ENCODE data around the gene LCP2. TPM values are rescaled to one million over a fixed set of nuclear protein-coding genes. Genes with fewer than 3 reads are reported as not detected.

The LCP2 gene
- total RNA-seq, 1 experiment from 2014 or later: 0.61 TPM

DNA sequence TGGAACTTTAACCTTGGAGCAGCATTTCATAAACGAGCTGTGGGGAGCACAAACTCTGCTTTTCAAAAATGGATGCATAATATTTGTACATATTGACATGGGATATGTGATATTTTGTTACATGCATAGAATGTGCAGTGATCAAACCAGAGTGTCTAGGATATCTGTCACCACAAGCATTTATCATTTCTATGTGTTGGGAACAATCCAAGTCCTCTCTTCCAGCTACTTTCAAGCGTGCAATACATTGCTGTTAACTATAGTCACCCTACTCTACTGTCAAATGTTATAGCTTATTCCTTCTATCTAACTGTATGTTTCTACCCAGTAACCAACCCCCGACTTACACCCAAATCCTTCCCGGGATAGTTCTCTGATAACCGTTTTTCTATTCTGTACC lies 79.7 kb downstream of the LCP2 start:
- no peak overlapping the region for H3K27ac ChIP-seq (ENCODE audit: low read depth, low read length)
- intact Hi-C loops (cut with micrococcal nuclease): loop anchor here (5.0 to 10.0 kb wide), 3 partner anchors 951 to 1271 kb away; no protein-coding TSS in a partner anchor

More for the DNA sequence above, 79.7 kb downstream of the LCP2 start:
- DNase-seq (ENCODE audit: low read depth, low spot score) (no peak), ATAC-seq (no peak)
- Histone ChIP-seq H3K9me2 (ENCODE audit: insufficient read depth) (no peaks in the 10 kb centered on the region), H3K9ac (ENCODE audit: low read length) (no peak overlapping the region), H3K9me3 (ENCODE audit: control insufficient read depth in 1 of 2, insufficient read depth in 1 of 2, low read depth in 1 of 2, low read length in 2 of 2) (no peaks in the 10 kb centered on the region), H3K4me3 (replicated peaks in 1 of 2; ENCODE audit: low read depth in 1 of 2, low read length in 2 of 2) (no peak overlapping the region), H3K4me2 (ENCODE audit: low read length) (no peak overlapping the region), H3K36me3 (ENCODE audit: control insufficient read depth in 1 of 2, insufficient read depth in 2 of 2, low read length in 2 of 2) (no peaks in the 10 kb centered on the region), H2AFZ (ENCODE audit: low read depth, low read length, poor library complexity, severe bottlenecking) (no peak overlapping the region), H3K79me2 (ENCODE audit: insufficient read depth, low read length) (no peaks in the 10 kb centered on the region), H4K20me1 (ENCODE audit: insufficient read depth) (no peaks in the 10 kb centered on the region), H3K4me1 (ENCODE audit: control insufficient read depth in 1 of 2, insufficient read depth in 2 of 2, low read length in 2 of 2) (peaks cover 2 to 18% of the 10 kb centered on the region in 2 experiments; a peak in 2 of 4 replicates), H3K27me3 (ENCODE audit: insufficient read depth, low read length) (no peaks in the 10 kb centered on the region; the same call in 1 of the 2 replicates)
- BruUV-seq (replicated peaks): no TSS peak
- ChIA-PET CTCF (interaction anchor here (1.0 kb wide), 1 partner anchor 19 kb away, joined by 4 read pairs; no protein-coding TSS in a partner anchor), POLR2A (no interaction called here), RAD21 (ENCODE audit: low non-redundant PET in 1 of 2, low total read pairs in 2 of 2, uncharacterized antibody in 2 of 2, unreplicated experiment in 2 of 2) (no interaction called here)
- TF ChIP-seq ZBTB33 (IDR thresholded peaks at IDR 0.05; ENCODE audit: extremely low read depth, insufficient replicate concordance, low read length): no peak
- TF ChIP-seq RAD21 (IDR thresholded peaks at IDR 0.05; ENCODE audit: low read depth): no peak
- TF ChIP-seq REST (IDR thresholded peaks at IDR 0.05; ENCODE audit: low read depth): no peak
- TF ChIP-seq POLR2A (IDR thresholded peaks at IDR 0.05; ENCODE audit: borderline replicate concordance, extremely low read depth, insufficient read depth, insufficient read length): no peak
